ENCODE results near the gene JMJD4.

Gene JMJD4

GRCh38 chr1:227768125-227768439 is 33.0 kb upstream of the JMJD4 start:
- Histone ChIP-seq H3K27me3 (no peaks in the 10 kb centered on the region), H3K4me1 (ENCODE audit: control insufficient read depth in 1 of 2, insufficient read depth in 1 of 2, low read depth in 1 of 2, low read length in 1 of 2) (no peaks in the 10 kb centered on the region), H3K4me3 (ENCODE audit: low read depth in 1 of 2, low read length in 1 of 2) (no peak overlapping the region), H3K36me3 (peaks cover 44% of the 10 kb centered on the region), H3K9me3 (no peaks in the 10 kb centered on the region), H3K27ac (no peak overlapping the region)
- TF ChIP-seq CTCF (IDR thresholded peaks at IDR 0.05), result no peak

GRCh38 chr1:227767401-227768124 is 32.5 kb upstream of the JMJD4 start:
- no peak overlapping the region for H3K27ac ChIP-seq

GRCh38 chr1:227766653-227767277 is 31.7 kb upstream of the JMJD4 start:
- Histone ChIP-seq H3K27me3 (no peaks in the 10 kb centered on the region), H3K4me1 (ENCODE audit: control insufficient read depth in 1 of 2, insufficient read depth in 1 of 2, low read depth in 1 of 2, low read length in 1 of 2) (no peaks in the 10 kb centered on the region), H3K27ac (no peak overlapping the region), H3K4me3 (ENCODE audit: low read depth in 1 of 2, low read length in 1 of 2) (no peak overlapping the region), H3K9me3 (no peaks in the 10 kb centered on the region), H3K36me3 (peaks cover 50% of the 10 kb centered on the region)
- TF ChIP-seq CTCF (IDR thresholded peaks at IDR 0.05), result no peak

More at GRCh38 chr1:227767401-227768124, 32.5 kb upstream of the JMJD4 start:
- Histone ChIP-seq H3K36me3 (peaks cover 44% of the 10 kb centered on the region), H3K4me3 (ENCODE audit: low read depth in 1 of 2, low read length in 1 of 2) (no peak overlapping the region), H3K9me3 (no peaks in the 10 kb centered on the region), H3K27me3 (no peaks in the 10 kb centered on the region), H3K4me1 (ENCODE audit: control insufficient read depth in 1 of 2, insufficient read depth in 1 of 2, low read depth in 1 of 2, low read length in 1 of 2) (no peaks in the 10 kb centered on the region)
- TF ChIP-seq CTCF (IDR thresholded peaks at IDR 0.05), result no peak

GRCh38 chr1:227766015-227766634 is 31.0 kb upstream of the JMJD4 start:
- no peak overlapping the region for H3K4me3 ChIP-seq (ENCODE audit: low read depth in 1 of 2, low read length in 1 of 2)
- no peak overlapping the region for H3K27ac ChIP-seq
- no peaks in the 10 kb centered on the region for H3K4me1 ChIP-seq (ENCODE audit: control insufficient read depth in 1 of 2, insufficient read depth in 1 of 2, low read depth in 1 of 2, low read length in 1 of 2)
- TF ChIP-seq CTCF (IDR thresholded peaks at IDR 0.05), result no peak
- peaks cover 57% of the 10 kb centered on the region for H3K36me3 ChIP-seq
- no peaks in the 10 kb centered on the region for H3K9me3 ChIP-seq
- H3K27me3 ChIP-seq, result no peaks in the 10 kb centered on the region

GRCh38 chr1:227765261-227766014 is 30.3 kb upstream of the JMJD4 start:
- no peak for TF ChIP-seq CTCF (IDR thresholded peaks at IDR 0.05)
- Histone ChIP-seq H3K36me3 (peaks cover 64% of the 10 kb centered on the region), H3K27ac (no peak overlapping the region), H3K4me3 (ENCODE audit: low read depth in 1 of 2, low read length in 1 of 2) (no peak overlapping the region), H3K4me1 (ENCODE audit: control insufficient read depth in 1 of 2, insufficient read depth in 1 of 2, low read depth in 1 of 2, low read length in 1 of 2) (no peaks in the 10 kb centered on the region), H3K9me3 (no peaks in the 10 kb centered on the region), H3K27me3 (no peaks in the 10 kb centered on the region)
